Ovary (tissue), 3 donors: ENCODE data around the gene LAPTM5.

Source experiments
- CTCF ChIP-seq, 3 donors: fragments of 450-650 bp in 2 of 3; fragments of 200-600 bp in 1 of 3; IDR thresholded peaks; one replicate each; pipeline versions ENCODE4 v1.5.1 to v1.8.0; 2016 to 2022; ENCODE audit warnings: antibody characterized with exemption in 3 of 3, mild to moderate bottlenecking in 1 of 3
- POLR2A ChIP-seq: fragments of 450-650 bp; IDR thresholded peaks from one replicate; pipeline ENCODE4 v1.6.1; 2017; ENCODE audit warnings: antibody characterized with exemption, mild to moderate bottlenecking, moderate library complexity
- donor health status: DM: no; HTN: no; CAD: no.

GRCh38 chr1:30727824-30728223 lies 29.8 kb downstream of the LAPTM5 start:
- no peak for TF ChIP-seq CTCF (IDR thresholded peaks at IDR 0.05)
- no peak for TF ChIP-seq POLR2A
